Thoracic aorta (tissue), 2 donors: Measurements from ENCODE around the gene CREB3L2. TPM values are rescaled to one million over a fixed set of nuclear protein-coding genes. Genes with fewer than 3 reads are reported as not detected.

Experiments used
- ATAC-seq: fragments of 150-250 bp; one replicate; pipeline ENCODE4 v1.8.0; 2017; ENCODE audit warnings: low read depth; ENCODE audit not compliant: insufficient number of reproducible peaks, low FRiP score
- DNase-seq: peaks from one replicate; pipeline ENCODE4 v3.0.0-alpha.2; 2020; ENCODE audit warnings: low spot score
- H3K27ac ChIP-seq, 2 donors: fragments of 200-600 bp; sonication (generic); 1 replicate in 1 of 2; 2 replicates in 1 of 2; pipeline ENCODE4 v1.5.1; 2016; ENCODE audit warnings: mild to moderate bottlenecking in 2 of 2, moderate library complexity in 2 of 2
- H3K27me3 ChIP-seq: fragments of 200-600 bp; sonication (generic); replicated peaks from 2 replicates; pipeline ENCODE4 v1.6.0; 2016; ENCODE audit warnings: mild to moderate bottlenecking; ENCODE audit not compliant: insufficient read depth
- H3K36me3 ChIP-seq: fragments of 200-600 bp; sonication (generic); one replicate; pipeline ENCODE4 v1.5.1; 2016
- H3K4me1 ChIP-seq, 2 donors: fragments of 200-600 bp; sonication (generic); 1 replicate in 1 of 2; 2 replicates in 1 of 2; pipeline versions ENCODE4 v1.5.1 to v1.6.0; 2016; ENCODE audit warnings: low read depth in 2 of 2, mild to moderate bottlenecking in 1 of 2; ENCODE audit not compliant: control insufficient read depth in 1 of 2
- H3K4me3 ChIP-seq: fragments of 200-600 bp; sonication (generic); 2 replicates; pipeline ENCODE4 v1.5.1; 2016; ENCODE audit warnings: mild to moderate bottlenecking
- H3K9me3 ChIP-seq: fragments of 200-600 bp; sonication (generic); 2 replicates; pipeline ENCODE4 v1.5.1; 2016
- CTCF ChIP-seq: fragments of 200-600 bp; sonication (generic); IDR thresholded peaks from one replicate; pipeline ENCODE4 v1.5.1; 2019; ENCODE audit warnings: antibody characterized with exemption
- total RNA-seq, 2 donors: library from RNA; depleted of rRNA; stranded (reverse); fragments of >200 nt; gene quantifications; one replicate each; pipeline versions ENCODE4 v1.1.0 to v1.2.3, GENCODE V29; 2016

CREB3L2 gene
- total RNA-seq, 2 donors from 2014 or later, result 85.3 to 96.7 TPM

GRCh38 chr7:138029126-138029525 lies 27.2 kb upstream of the CREB3L2 start:
- Histone ChIP-seq H3K4me1 (no peaks in the 10 kb centered on the region), H3K27me3 (no peaks in the 10 kb centered on the region), H3K4me3 (no peak overlapping the region), H3K27ac (no peak overlapping the region), H3K9me3 (no peaks in the 10 kb centered on the region), H3K36me3 (no peaks in the 10 kb centered on the region)
- ATAC-seq, result no peak
- DNase-seq, result no peak
- no peak for TF ChIP-seq CTCF

GRCh38 chr7:138027100-138027499 lies 25.2 kb upstream of the CREB3L2 start:
- ATAC-seq (no peak), DNase-seq (no peak)
- Histone ChIP-seq H3K4me1 (no peaks in the 10 kb centered on the region), H3K9me3 (no peaks in the 10 kb centered on the region), H3K27ac (no peak overlapping the region), H3K4me3 (no peak overlapping the region), H3K27me3 (no peaks in the 10 kb centered on the region), H3K36me3 (no peaks in the 10 kb centered on the region)
- TF ChIP-seq CTCF, result no peak

GRCh38 chr7:138025215-138026186 lies 23.6 kb upstream of the CREB3L2 start:
- Histone ChIP-seq H3K4me1 (no peaks in the 10 kb centered on the region), H3K27me3 (no peaks in the 10 kb centered on the region), H3K27ac (no peak overlapping the region), H3K36me3 (no peaks in the 10 kb centered on the region), H3K9me3 (no peaks in the 10 kb centered on the region), H3K4me3 (no peak overlapping the region)
- ATAC-seq (no peak), DNase-seq (no peak)
- TF ChIP-seq CTCF, result no peak

GRCh38 chr7:138024765-138025164 lies 22.9 kb upstream of the CREB3L2 start:
- Histone ChIP-seq H3K4me3 (no peak overlapping the region), H3K4me1 (no peaks in the 10 kb centered on the region), H3K27me3 (no peaks in the 10 kb centered on the region), H3K27ac (no peak overlapping the region), H3K36me3 (no peaks in the 10 kb centered on the region), H3K9me3 (no peaks in the 10 kb centered on the region)
- ATAC-seq, result no peak
- no peak for DNase-seq
- TF ChIP-seq CTCF, result no peak

- no peaks in the 10 kb centered on the region for H3K27me3 ChIP-seq
- ATAC-seq (no peak), DNase-seq (no peak)
- no peaks in the 10 kb centered on the region for H3K36me3 ChIP-seq
- H3K27ac ChIP-seq, result no peak overlapping the region
- no peak for TF ChIP-seq CTCF
- no peaks in the 10 kb centered on the region for H3K4me1 ChIP-seq
- H3K4me3 ChIP-seq, result no peak overlapping the region
- no peaks in the 10 kb centered on the region for H3K9me3 ChIP-seq
Observed at GRCh38 chr7:138024343-138024691, 22.4 kb upstream of the CREB3L2 start.
